H1 (cell line): ENCODE measurements around the gene SHLD2. TPM values are rescaled to one million over a fixed set of nuclear protein-coding genes. Genes with fewer than 3 reads are reported as not detected.
"Not testable (repeated sequence)": the region's sequence is repeated elsewhere in the genome, so short reads cannot be mapped to it uniquely, and the experiment has no call there.

Experiments
- CTCF ChIA-PET: fragments of 300-600 bp; sonication (Branson Sonifier 250); formaldehyde crosslinking; loops from one replicate; lab custom pipeline; 2021; ENCODE audit not compliant: partially characterized antibody; lab: Charles Lee
- POLR2A ChIA-PET: fragments of 300-600 bp; sonication (Branson Sonifier 250); formaldehyde crosslinking; loops from one replicate; lab custom pipeline; 2021; ENCODE audit warnings: inconsistent platforms; ENCODE audit not compliant: partially characterized antibody; lab: Charles Lee
- DNase-seq, 2 experiments: peaks; one replicate each; pipeline versions ENCODE4 v3.0.0 to v3.0.0-alpha.2; 2010 to 2022; ENCODE audit warnings: low spot score in 2 of 2, low read depth in 1 of 2, mixed read lengths in 1 of 2
- FAIRE-seq: peaks from 2 replicates; lab custom pipeline; 2011; peaks lifted over from hg19 to GRCh38; lab: Jason Lieb, UNC
- H2AFZ ChIP-seq: 2 replicates; pipeline ENCODE4 v1.8.1; 2012; ENCODE audit warnings: low read length, inconsistent platforms
- H2AK5ac ChIP-seq: 2 replicates; pipeline ENCODE4 v1.6.1; 2013; ENCODE audit warnings: low read depth, low read length
- H2BK120ac ChIP-seq: replicated peaks from 2 replicates; pipeline ENCODE3; 2013; ENCODE audit warnings: low read depth, low read length, inconsistent platforms
- H2BK12ac ChIP-seq: 2 replicates; pipeline ENCODE4 v1.6.1; 2013; ENCODE audit warnings: low read depth, low read length
- H2BK15ac ChIP-seq: 2 replicates; pipeline ENCODE4 v1.6.1; 2013; ENCODE audit warnings: low read length
- H2BK20ac ChIP-seq: 2 replicates; pipeline ENCODE4 v1.6.1; 2013; ENCODE audit warnings: low read length
- H2BK5ac ChIP-seq: 2 replicates; pipeline ENCODE4 v1.6.1; 2013; ENCODE audit warnings: low read depth, low read length
- H3K14ac ChIP-seq: 2 replicates; pipeline ENCODE4 v1.6.1; 2013; ENCODE audit warnings: inconsistent platforms; ENCODE audit not compliant: insufficient read length
- H3K18ac ChIP-seq: 2 replicates; pipeline ENCODE4 v1.6.1; 2013; ENCODE audit warnings: low read length; ENCODE audit errors: extremely low read depth
- H3K23ac ChIP-seq: 2 replicates; pipeline ENCODE4 v1.6.1; 2013; ENCODE audit warnings: inconsistent platforms; ENCODE audit not compliant: insufficient read length
- H3K23me2 ChIP-seq: 2 replicates; pipeline ENCODE4 v1.6.1; 2013; ENCODE audit warnings: low read depth, low read length
- H3K27ac ChIP-seq: 2 replicates; pipeline ENCODE4 v1.6.1; 2011; ENCODE audit warnings: low read depth, low read length, inconsistent platforms
- H3K27me3 ChIP-seq, 4 experiments: replicated peaks in 1 of 4; 1 replicate in 1 of 4; 2 replicates in 3 of 4; pipeline versions ENCODE4 v1.6.1 to v1.8.1; 2011 to 2013; ENCODE audit warnings: low read length in 3 of 4, mild to moderate bottlenecking in 3 of 4, inconsistent platforms in 2 of 4, mixed read lengths in 2 of 4, moderate library complexity in 1 of 4; ENCODE audit not compliant: control insufficient read depth in 3 of 4, insufficient read depth in 3 of 4; ENCODE audit errors: extremely low read depth in 1 of 4
- H3K36me3 ChIP-seq, 4 experiments: 2 replicates each; pipeline versions ENCODE4 v1.6.1 to v1.8.1; 2011 to 2013; ENCODE audit warnings: mild to moderate bottlenecking in 4 of 4, low read length in 3 of 4, moderate library complexity in 2 of 4, control low read depth in 1 of 4, inconsistent platforms in 1 of 4; ENCODE audit not compliant: insufficient read depth in 4 of 4, control insufficient read depth in 2 of 4
- H3K4ac ChIP-seq: replicated peaks from 2 replicates; pipeline ENCODE3; 2013; ENCODE audit warnings: low read length, low read depth, mixed read lengths, inconsistent platforms; ENCODE audit not compliant: insufficient read length
- H3K4me1 ChIP-seq, 4 experiments: replicated peaks in 1 of 4; 1 replicate in 1 of 4; 2 replicates in 3 of 4; pipeline versions ENCODE4 v1.6.1 to v1.8.1; 2011 to 2013; ENCODE audit warnings: low read length in 3 of 4, inconsistent platforms in 2 of 4, mixed read lengths in 1 of 4; ENCODE audit not compliant: insufficient read depth in 4 of 4, control insufficient read depth in 3 of 4
- H3K4me2 ChIP-seq, 2 experiments: 2 replicates each; pipeline versions ENCODE4 v1.6.1 to v1.8.1; 2011 to 2013; ENCODE audit warnings: low read depth in 2 of 2, low read length in 2 of 2, control low read depth in 1 of 2, inconsistent platforms in 1 of 2, mild to moderate bottlenecking in 1 of 2; ENCODE audit not compliant: insufficient read depth in 1 of 2
- H3K4me3 ChIP-seq, 4 experiments: fragments of 200-600, 300-600 bp in 1 of 4; sonication (generic), shearing (Covaris generic), sonication (Bioruptor Twin) in 1 of 4; 2 replicates each; pipeline versions ENCODE4 v1.5.1 to v1.8.1; 2011 to 2016; ENCODE audit warnings: low read length in 4 of 4, low read depth in 3 of 4, control low read depth in 2 of 4, inconsistent platforms in 2 of 4, mild to moderate bottlenecking in 2 of 4, mixed read lengths in 1 of 4, moderate library complexity in 1 of 4; ENCODE audit not compliant: insufficient read depth in 2 of 4; ENCODE audit errors: extremely low read depth in 1 of 4
- H3K56ac ChIP-seq: replicated peaks from 2 replicates; pipeline ENCODE3; 2013; ENCODE audit warnings: low read depth, mild to moderate bottlenecking, mixed read lengths, low read length, inconsistent platforms; ENCODE audit not compliant: insufficient read length
- H3K79me1 ChIP-seq: 2 replicates; pipeline ENCODE4 v1.6.1; 2013; ENCODE audit warnings: low read depth, low read length, control low read depth
- H3K79me2 ChIP-seq, 2 experiments: 2 replicates each; pipeline versions ENCODE4 v1.6.1 to v1.8.1; 2012 to 2013; ENCODE audit warnings: low read length in 2 of 2, mild to moderate bottlenecking in 2 of 2, inconsistent platforms in 1 of 2; ENCODE audit not compliant: insufficient read depth in 2 of 2, control insufficient read depth in 1 of 2
- H3K9ac ChIP-seq, 4 experiments: replicated peaks in 1 of 4; 1 replicate in 1 of 4; 2 replicates in 3 of 4; pipeline versions ENCODE4 v1.6.1 to v1.8.1; 2011 to 2013; ENCODE audit warnings: low read depth in 3 of 4, low read length in 3 of 4, control low read depth in 2 of 4, mild to moderate bottlenecking in 2 of 4, moderate library complexity in 2 of 4, inconsistent platforms in 1 of 4; ENCODE audit errors: extremely low read depth in 1 of 4
- H3K9me3 ChIP-seq, 2 experiments: 2 replicates each; pipeline versions ENCODE4 v1.6.1 to v1.8.1; 2012 to 2013; ENCODE audit warnings: mild to moderate bottlenecking in 2 of 2, moderate library complexity in 2 of 2, control low read depth in 1 of 2, inconsistent platforms in 1 of 2, low read depth in 1 of 2, low read length in 1 of 2, mixed read lengths in 1 of 2; ENCODE audit not compliant: insufficient read depth in 2 of 2
- H4K20me1 ChIP-seq, 2 experiments: replicated peaks in 1 of 2; 2 replicates each; pipeline versions ENCODE3 to v1.8.1; 2011 to 2013; ENCODE audit warnings: inconsistent platforms in 2 of 2, low read length in 2 of 2, mild to moderate bottlenecking in 1 of 2; ENCODE audit not compliant: insufficient read depth in 2 of 2, control insufficient read depth in 1 of 2
- H4K5ac ChIP-seq: 2 replicates; pipeline ENCODE4 v1.6.1; 2013; ENCODE audit warnings: low read length, low read depth, mixed read lengths, inconsistent platforms; ENCODE audit not compliant: insufficient read length
- H4K8ac ChIP-seq: 2 replicates; pipeline ENCODE4 v1.8.0; 2013; ENCODE audit warnings: mild to moderate bottlenecking, moderate library complexity, low read length, inconsistent platforms; ENCODE audit not compliant: insufficient read depth; ENCODE audit errors: extremely low read depth
- H4K91ac ChIP-seq: replicated peaks from 2 replicates; pipeline ENCODE3; 2013; ENCODE audit warnings: low read length, mixed read lengths, inconsistent platforms; ENCODE audit not compliant: insufficient read length
- WGBS, 2 experiments: shearing (Covaris generic) in 1 of 2; methylation state at CpG; one replicate each; pipeline versions ENCODE4 v1.1.6 to v1.1.7; 2013 to 2015; ENCODE audit warnings: low lambda C conversion rate in 2 of 2, mixed read lengths in 2 of 2, inconsistent platforms in 1 of 2, low coverage in 1 of 2, missing lambda C conversion rate in 1 of 2; ENCODE audit not compliant: insufficient replicate concordance in 2 of 2, insufficient coverage in 1 of 2, insufficient read length in 1 of 2; ENCODE audit errors: extremely low coverage in 1 of 2, missing lambda C conversion rate in 1 of 2; 5-methylcytosine and 5-hydroxymethylcytosine counted together
- polyA plus RNA-seq, 7 experiments: library from polyadenylated mRNA; depleted of rRNA in 3 of 7; stranded (reverse) in 5 of 7; unstranded in 2 of 7; fragments of >200 nt in 5 of 7; fragments of 200-250 nt in 2 of 7; gene quantifications; 1 replicate in 5 of 7; 2 replicates in 1 of 7; 4 replicates in 1 of 7; pipeline versions ENCODE4 v1.2.1 to v1.2.3, GENCODE V29; 2011 to 2013; ENCODE audit warnings: missing spikeins in 2 of 7, mixed read lengths in 2 of 7
- total RNA-seq: library from RNA; stranded (reverse); fragmentation: NEBNext Ultra II Directional; extraction: Animal tissue kit (Norgen Biotek cat#: 25700); gene quantifications from 2 replicates; pipeline ENCODE4 v1.2.1, GENCODE V29; 2021

SHLD2 gene
- total and polyA plus RNA-seq, 2 of the 8 experiments (the other 6 are each of a cell fraction or from before 2014, with no cell fraction given): 7.9 to 32.4 TPM

DNA sequence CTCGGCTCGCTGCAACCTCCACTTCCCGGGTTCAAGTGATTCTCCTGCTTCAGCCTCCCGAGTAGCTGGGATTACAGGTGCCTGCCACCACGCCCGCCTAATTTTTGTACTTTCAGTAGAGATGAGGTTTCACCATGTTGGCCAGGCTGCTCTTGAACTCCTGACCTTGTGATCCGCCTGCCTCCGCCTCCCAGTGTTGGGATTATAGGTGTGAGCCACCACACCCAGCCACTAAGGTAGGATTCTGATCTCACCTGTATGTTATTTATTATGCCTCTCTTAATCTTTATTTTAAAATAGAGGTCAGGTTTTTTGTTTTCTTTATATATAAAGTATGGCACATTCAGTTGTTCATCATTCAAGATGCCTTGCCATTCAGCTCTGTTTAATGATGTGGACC, 9.7 kb downstream of the SHLD2 start:
- H2BK12ac ChIP-seq, H3K9ac ChIP-seq, DNase-seq, H3K4ac ChIP-seq, H3K79me2 ChIP-seq, H2BK20ac ChIP-seq, H4K20me1 ChIP-seq, H2AFZ ChIP-seq, H4K91ac ChIP-seq, H3K56ac ChIP-seq, H3K4me1 ChIP-seq, H4K5ac ChIP-seq, H3K4me3 ChIP-seq, H4K8ac ChIP-seq, POLR2A ChIA-PET, H3K18ac ChIP-seq, H3K9me3 ChIP-seq, H2AK5ac ChIP-seq, H3K14ac ChIP-seq, H3K79me1 ChIP-seq, H2BK5ac ChIP-seq, H2BK15ac ChIP-seq, H3K23me2 ChIP-seq, H3K23ac ChIP-seq, H2BK120ac ChIP-seq, H3K27ac ChIP-seq, H3K27me3 ChIP-seq, H3K4me2 ChIP-seq, FAIRE-seq: not testable (repeated sequence)
- WGBS, 2 experiments: 98% methylated on average over 8 of the region's 8 CpGs; no CpG with 5 or more reads in 1 of the 2 experiments
- peaks cover 0 to 10% (median 0%) of the 10 kb centered on the region in 4 experiments; a peak in 3 of 8 replicates for H3K36me3 ChIP-seq
- CTCF ChIA-PET: interaction anchor here (1.7 kb wide), 1 partner anchor 50 kb away, joined by 3 read pairs; no protein-coding TSS in a partner anchor
